HG03469 (cell line): ENCODE results near the gene CCM2.

Experiments used
- ATAC-seq: cut with Tn5 transposase; IDR thresholded peaks from one replicate; pipeline ENCODE4 v1.9.1; 2021; ENCODE audit warnings: mild to moderate bottlenecking, moderate library complexity, moderate number of reproducible peaks; ENCODE audit not compliant: unreplicated experiment

Gene CCM2

DNA sequence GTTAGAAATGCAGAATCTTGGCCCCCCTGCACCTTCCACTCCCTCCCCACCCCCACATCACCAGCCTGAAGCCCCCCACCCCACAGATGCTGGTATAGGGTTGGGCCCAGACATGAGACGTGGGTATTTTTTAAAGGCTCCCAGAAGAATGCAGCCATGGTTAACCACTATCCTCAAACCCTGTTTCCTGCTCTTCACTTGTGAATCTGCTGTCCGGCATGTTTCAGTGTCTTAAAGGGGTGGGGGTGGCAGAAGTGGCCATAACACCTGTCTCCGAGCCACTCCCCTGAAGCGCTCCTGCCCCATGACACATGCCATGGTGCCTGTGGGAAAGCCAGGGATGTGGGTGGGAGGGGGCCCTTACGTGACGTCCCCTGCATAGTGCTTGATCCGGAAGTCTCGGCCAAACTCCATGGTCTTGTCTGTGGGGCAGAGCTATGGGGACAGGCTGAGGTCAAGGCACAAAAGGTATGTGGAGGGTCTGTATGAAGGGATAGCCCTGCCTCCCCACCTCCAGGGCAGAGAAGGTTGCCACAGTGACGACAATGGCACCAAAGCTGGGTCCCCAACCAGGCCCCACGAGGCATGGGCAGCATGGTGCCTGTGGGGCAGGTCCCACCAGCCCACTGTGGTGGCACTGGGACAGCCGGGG lies 30.8 kb upstream of the CCM2 start:
- ATAC-seq, result no peak

GRCh38 chr7:44969701-44970522 lies 30.1 kb upstream of the CCM2 start:
- ATAC-seq, result no peak

- ATAC-seq, result no peak
These were observed 29.4 kb upstream of the CCM2 start for GRCh38 chr7:44970523-44971051.

DNA sequence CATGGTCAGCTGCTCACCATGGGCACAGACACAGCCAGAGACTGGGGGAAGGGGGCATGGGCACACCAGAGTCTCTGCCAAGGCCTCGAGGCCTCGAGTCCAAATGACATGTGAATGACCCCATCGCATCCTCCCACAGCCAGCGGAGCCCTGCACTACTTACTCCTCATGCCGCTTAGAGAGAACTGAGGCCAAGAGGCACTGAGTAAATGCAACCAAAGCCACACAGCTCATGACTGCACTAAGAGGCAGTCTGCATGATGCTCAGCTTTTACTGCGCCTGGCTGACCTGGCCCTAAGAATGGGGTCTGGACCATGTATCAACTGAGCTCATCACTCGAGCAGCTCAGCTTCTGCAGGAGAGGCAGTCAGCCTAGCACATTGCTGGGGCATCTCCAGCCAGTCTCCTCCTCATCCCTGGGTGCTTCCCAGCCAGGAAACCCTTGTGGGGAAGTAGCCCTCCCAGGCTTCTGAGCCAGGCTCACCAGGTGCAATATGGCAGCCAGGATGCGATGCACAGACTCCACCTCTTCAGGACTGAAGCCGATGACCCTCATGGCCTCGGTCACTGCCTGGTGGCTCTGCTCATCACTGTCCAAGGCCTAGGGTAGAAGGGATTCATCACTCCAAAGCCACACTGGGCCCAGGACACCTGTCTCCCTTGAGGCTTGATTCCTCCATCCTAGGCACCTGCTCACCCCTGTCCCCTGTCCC lies 28.7 kb upstream of the CCM2 start:
- no peak for ATAC-seq

GRCh38 chr7:44971902-44972441 lies 28.0 kb upstream of the CCM2 start:
- no peak for ATAC-seq

- no peak for ATAC-seq
These were observed 27.4 kb upstream of the CCM2 start for GRCh38 chr7:44972562-44972961.

DNA sequence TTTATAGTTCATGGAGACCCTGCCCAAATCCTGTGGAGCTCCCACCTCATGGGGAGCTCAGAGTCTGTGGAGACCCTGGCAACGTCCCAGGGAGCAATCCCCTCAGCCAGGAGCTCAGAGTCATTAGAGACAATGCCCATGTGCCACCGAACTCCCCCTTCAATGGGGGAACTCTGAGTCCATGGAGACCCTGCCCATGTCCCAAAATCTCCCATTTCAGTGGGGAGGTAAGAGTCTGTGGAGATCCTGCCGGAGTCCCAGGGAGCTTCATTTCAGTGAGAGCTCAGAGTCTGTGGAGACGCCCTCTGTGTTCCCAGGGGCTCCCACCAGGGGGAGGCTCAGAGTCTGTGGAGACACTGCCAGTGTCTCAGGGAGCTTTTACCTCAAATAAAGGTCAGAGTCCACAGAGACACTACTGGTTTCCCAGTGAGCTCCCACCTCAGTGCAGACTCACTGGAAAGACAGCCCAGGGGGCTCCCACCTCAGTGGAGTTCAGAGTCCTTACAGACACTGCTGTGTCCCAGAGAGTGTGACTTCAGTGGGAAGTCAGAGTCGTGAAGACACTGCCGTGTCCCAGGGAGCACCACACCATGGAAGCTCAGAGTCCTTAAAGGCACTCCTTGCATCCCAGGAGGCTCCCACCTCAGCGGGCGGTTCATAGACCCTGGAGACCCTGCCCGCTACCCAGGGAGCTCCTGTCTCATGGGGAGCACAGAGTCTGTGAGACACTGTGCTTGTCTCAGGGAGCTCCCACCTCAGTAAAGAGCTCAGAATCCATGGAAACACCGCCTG lies 26.2 kb upstream of the CCM2 start:
- ATAC-seq, result no peak

- ATAC-seq, result no peak
These were observed 25.5 kb upstream of the CCM2 start for GRCh38 chr7:44974549-44974948.

DNA sequence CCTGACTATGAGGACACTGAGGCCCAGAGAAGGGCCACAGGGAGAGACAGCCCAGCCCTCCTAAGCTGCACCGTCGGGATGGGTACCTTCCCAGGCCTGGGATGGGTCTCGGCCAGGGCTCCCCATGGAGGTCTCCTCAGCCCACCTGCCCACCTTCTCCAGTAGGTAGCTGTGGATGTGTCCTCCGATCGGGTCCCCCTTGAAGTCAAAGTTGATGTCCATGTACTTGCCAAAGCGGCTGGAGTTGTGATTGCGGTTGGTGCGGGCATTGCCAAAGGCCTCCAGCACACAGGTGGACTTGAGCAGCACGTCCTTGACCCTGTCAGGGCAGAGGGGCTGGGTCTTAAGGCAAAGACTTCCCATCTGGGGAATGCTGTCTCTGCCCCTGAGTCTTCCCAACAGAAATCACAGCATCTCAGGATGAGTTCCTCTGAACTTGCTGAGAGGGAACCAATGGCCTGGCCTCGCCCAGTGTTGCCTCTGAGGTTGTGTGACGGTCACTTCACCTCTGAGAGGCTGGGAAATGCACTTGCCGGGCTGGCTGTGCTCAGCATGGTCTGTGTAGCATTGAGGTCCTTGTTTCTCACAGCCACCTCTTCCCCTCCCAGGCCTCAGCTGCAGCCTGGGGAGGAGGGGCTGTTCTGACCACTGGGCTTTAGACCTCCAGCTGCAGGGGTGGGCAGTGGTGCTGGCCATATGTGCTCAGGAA lies 24.5 kb upstream of the CCM2 start:
- no peak for ATAC-seq

GRCh38 chr7:44976040-44976745 lies 23.8 kb upstream of the CCM2 start:
- ATAC-seq, result no peak

- no peak for ATAC-seq
These were observed 23.2 kb upstream of the CCM2 start for GRCh38 chr7:44976746-44977196.

DNA sequence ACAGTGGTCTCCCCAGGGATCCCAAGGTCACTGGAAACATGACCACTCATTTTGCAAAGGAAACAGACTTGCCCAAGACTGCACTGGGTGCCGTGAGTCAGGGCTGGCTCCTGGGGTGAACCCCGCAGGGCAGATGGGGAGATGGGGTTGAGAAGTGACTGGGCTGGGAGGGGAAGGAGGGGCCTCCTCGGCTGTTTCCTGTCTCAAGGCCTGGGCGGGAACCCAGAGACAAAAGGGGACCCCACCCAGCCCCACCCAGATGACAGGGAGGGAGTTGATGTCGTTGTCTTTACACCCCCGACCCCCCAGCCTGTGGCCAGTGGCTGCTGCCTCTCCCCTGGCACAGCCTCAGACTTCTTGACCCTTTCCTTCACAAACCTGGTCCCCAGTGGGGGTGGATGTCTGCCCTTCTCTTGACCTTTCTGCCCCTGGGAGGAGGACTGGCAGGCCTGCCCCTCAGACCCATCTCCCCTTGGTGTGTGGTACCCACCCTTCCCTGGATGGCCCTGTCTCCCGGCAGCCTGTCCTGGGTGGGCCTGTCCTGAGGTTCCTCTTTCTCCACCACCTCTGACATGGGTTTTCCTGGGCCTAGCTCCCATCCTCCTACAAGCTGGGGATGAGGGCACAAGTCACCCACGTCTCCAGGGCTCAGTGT lies 22.6 kb upstream of the CCM2 start:
- no peak for ATAC-seq

GRCh38 chr7:44977959-44978335 lies 22.1 kb upstream of the CCM2 start:
- no peak for ATAC-seq

DNA sequence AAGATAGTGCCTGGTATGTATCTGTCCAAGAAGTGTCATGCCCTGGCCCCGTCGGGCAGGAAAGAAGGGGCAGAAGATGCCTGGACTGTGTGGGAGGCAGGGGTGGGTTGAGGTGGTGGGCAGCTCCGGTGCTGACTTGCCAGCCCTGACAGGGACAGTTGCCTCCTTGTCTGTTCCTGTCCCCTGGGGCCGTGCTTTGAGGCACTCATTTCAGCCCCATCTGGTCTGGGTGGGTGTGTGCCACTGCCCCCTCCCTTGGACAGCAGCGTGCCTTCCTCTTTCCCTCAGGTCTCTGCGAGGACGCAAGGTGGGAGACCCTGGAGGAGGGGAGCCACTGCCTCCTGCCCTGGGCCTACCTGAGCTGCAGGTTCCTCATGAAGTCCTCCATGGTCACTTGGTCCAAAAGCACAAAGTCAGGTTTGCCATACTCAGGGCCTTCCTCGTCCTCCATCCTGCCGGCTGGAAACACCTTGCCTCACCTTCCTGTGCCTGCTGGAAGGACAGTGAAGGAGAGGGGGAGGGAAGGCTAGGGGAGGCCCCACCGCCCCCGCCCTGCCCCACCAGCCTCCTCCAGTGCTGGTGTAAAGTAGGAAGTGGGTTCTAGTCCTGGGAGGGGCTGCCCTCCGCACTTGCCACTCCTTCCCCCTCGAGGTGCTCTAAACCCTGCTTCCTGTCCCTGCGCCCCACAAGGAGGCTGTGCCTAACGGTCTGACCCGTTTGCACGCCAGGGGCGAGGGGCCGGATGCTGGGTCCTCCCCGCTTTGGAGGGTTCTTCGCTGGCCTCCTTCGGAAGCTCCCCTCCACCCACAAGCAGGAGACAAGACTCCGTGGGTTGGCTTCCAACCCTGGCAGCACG lies 21.3 kb upstream of the CCM2 start, which contains the start of gene MYO1G:
MYO1G (minus strand) TSS at position 505 of the 856 bp plus-strand sequence; CDS start at position 451, 54 bp downstream.
- peak; percentile 43 for ATAC-seq

- ATAC-seq, result no peak
These were observed 20.3 kb upstream of the CCM2 start for GRCh38 chr7:44979481-44980392.

- peak; percentile 29 for ATAC-seq
These were observed 19.5 kb upstream of the CCM2 start for GRCh38 chr7:44980393-44981034.
